K562 (cell line): ENCODE data around the gene SLC8A1.

ENCODE experiments used
- CTCF ChIP-seq, 3 experiments: IDR thresholded peaks in 2 of 3; conservative IDR thresholded peaks in 1 of 3; 2 replicates each; pipeline ENCODE4 v1.5.1; 2011 to 2012; ENCODE audit warnings: low read length in 3 of 3, mild to moderate bottlenecking in 3 of 3, control low read depth in 2 of 3, improper control_type of control experiment in 1 of 3, inconsistent platforms in 1 of 3, low read depth in 1 of 3, mixed read lengths in 1 of 3, moderate library complexity in 1 of 3; ENCODE audit not compliant: insufficient read depth in 2 of 3
- MXI1 ChIP-seq: IDR thresholded peaks from 2 replicates; pipeline ENCODE4 v1.6.1; 2011; ENCODE audit warnings: low read depth, mild to moderate bottlenecking, improper control_type of control experiment, low read length
- NFRKB ChIP-seq: fragments of 450-650 bp; IDR thresholded peaks from 2 replicates; pipeline ENCODE4 v1.6.1; 2016; ENCODE audit warnings: low read depth
- NR4A1 ChIP-seq, 2 experiments: fragments of 250-450 bp in 1 of 2; fragments of 450-650 bp in 1 of 2; sonication (Bioruptor Pico) in 1 of 2; IDR thresholded peaks; 2 replicates each; pipeline versions ENCODE4 v1.4.0 to v1.6.1; 2016 to 2020; ENCODE audit warnings: mild to moderate bottlenecking in 2 of 2, missing compliant biosample characterization in 1 of 2, missing genetic modification characterization in 1 of 2, moderate library complexity in 1 of 2
- PHB ChIP-seq: fragments of 250-450 bp; sonication (Bioruptor Pico); IDR thresholded peaks from 2 replicates; pipeline ENCODE4 v1.5.0; 2021
- POLR2A ChIP-seq: fragments of 450-650 bp; conservative IDR thresholded peaks from 2 replicates; pipeline ENCODE4 v1.6.1; 2016
- RBM22 ChIP-seq: fragments of 200-400 bp; formaldehyde crosslinking; IDR thresholded peaks from 2 replicates; pipeline ENCODE4 v1.6.1; 2018; ENCODE audit warnings: low read length, low read depth; ENCODE audit not compliant: poor library complexity, severe bottlenecking
- TRIM24 ChIP-seq, 2 experiments: fragments of 450-650 bp; IDR thresholded peaks; 2 replicates each; pipeline ENCODE4 v1.6.1; 2016
- ZNF282 ChIP-seq: sonication (generic); formaldehyde crosslinking; IDR thresholded peaks from 2 replicates; pipeline ENCODE4 v1.8.1; 2023; ENCODE audit warnings: missing genetic modification reagents
- ZNF408 ChIP-seq: fragments of 250-450 bp; sonication (Bioruptor Pico); IDR thresholded peaks from 2 replicates; pipeline ENCODE4 v1.4.0; 2020; ENCODE audit warnings: low read depth, mild to moderate bottlenecking, moderate library complexity

- TF ChIP-seq ZNF282 (CRISPR knock-in tag) = no peak
- no peak for TF ChIP-seq NR4A1 (CRISPR knock-in tag; IDR thresholded peaks at IDR 0.05)
- no peak for TF ChIP-seq NR4A1 (tag; IDR thresholded peaks at IDR 0.05)
- TF ChIP-seq CTCF (IDR thresholded peaks at IDR 0.05 in 2 of 3, conservative IDR thresholded peaks at IDR 0.05 in 1 of 3; ENCODE audit: insufficient read depth in 2 of 3, low read depth in 1 of 3, low read length in 3 of 3) = no peak
- no peak for TF ChIP-seq POLR2A
- TF ChIP-seq RBM22 = no peak
- no peak for TF ChIP-seq MXI1
- TF ChIP-seq NFRKB = no peak
- no peak for TF ChIP-seq PHB (CRISPR knock-in tag)
- TF ChIP-seq TRIM24 (IDR thresholded peaks at IDR 0.05) = no peak
- TF ChIP-seq ZNF408 (CRISPR knock-in tag) = no peak
These were observed 322.2 kb downstream of the SLC8A1 start for GRCh38 chr2:40129725-40130124.
